22Rv1 (cell line): ENCODE results near the gene CMA1.
A peak's percentile ranks its signal among the peaks of the same experiment; 100 is the strongest.
"Not testable (repeated sequence)": the region's sequence is repeated elsewhere in the genome, so short reads cannot be mapped to it uniquely, and the experiment has no call there.

ENCODE experiments used
- H3K27ac ChIP-seq: fragments of 450-650 bp; 2 replicates; pipeline ENCODE4 v1.5.1; 2017
- ZFX ChIP-seq: fragments of 450-650 bp; IDR thresholded peaks from 2 replicates; pipeline ENCODE4 v1.6.1; 2017; ENCODE audit warnings: antibody characterized with exemption, borderline replicate concordance
- TF ChIP-seq, protein P1 (sequence below): fragments of 450-650 bp; IDR thresholded peaks from 2 replicates; pipeline ENCODE4 v1.5.1; 2017; ENCODE audit warnings: mild to moderate bottlenecking

Gene CMA1

DNA sequence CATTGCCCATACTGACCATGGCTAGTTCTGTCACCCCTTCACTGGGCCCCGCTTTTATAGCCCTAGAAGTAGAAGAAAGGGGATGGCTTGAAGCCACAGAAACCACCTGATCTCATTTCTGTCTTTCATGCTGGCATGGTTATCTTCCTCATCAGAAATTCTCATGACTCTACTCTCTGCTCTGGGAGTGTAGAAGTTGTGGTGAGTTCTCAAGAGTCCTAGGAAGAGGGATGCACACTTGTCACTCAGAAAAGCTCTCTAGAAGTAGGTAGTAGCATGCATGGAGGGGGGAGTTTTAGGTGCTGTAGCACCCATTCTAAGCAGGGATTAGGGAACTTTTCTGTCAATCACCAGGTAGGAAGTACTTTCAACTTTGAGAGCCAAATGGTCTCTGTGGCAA, 6.1 kb upstream of the CMA1 start:
- H3K27ac ChIP-seq = no peak overlapping the region
- TF ChIP-seq, protein P1, sequence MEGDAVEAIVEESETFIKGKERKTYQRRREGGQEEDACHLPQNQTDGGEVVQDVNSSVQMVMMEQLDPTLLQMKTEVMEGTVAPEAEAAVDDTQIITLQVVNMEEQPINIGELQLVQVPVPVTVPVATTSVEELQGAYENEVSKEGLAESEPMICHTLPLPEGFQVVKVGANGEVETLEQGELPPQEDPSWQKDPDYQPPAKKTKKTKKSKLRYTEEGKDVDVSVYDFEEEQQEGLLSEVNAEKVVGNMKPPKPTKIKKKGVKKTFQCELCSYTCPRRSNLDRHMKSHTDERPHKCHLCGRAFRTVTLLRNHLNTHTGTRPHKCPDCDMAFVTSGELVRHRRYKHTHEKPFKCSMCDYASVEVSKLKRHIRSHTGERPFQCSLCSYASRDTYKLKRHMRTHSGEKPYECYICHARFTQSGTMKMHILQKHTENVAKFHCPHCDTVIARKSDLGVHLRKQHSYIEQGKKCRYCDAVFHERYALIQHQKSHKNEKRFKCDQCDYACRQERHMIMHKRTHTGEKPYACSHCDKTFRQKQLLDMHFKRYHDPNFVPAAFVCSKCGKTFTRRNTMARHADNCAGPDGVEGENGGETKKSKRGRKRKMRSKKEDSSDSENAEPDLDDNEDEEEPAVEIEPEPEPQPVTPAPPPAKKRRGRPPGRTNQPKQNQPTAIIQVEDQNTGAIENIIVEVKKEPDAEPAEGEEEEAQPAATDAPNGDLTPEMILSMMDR = no peak
- no peak for TF ChIP-seq ZFX

DNA sequence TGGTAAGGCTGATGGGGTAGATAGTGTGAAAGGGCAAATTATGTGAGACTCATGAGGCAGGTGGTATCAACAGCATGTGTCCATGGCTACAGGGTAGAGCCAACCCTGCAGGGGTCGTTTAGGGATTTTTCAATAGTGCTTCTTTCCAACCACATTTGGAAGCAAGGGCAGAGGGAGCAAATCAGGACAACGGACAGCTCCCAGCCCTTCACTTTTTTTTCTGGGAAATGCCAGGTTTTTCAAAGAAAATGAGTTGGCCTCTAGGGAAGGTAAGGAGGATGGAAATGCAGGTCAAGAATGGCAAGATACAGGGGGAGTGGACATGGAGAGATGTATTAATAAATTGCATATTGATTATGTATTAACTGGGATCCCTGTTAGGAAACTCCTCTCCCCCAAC, 4.9 kb upstream of the CMA1 start:
- no peak for TF ChIP-seq ZFX
- TF ChIP-seq, protein P1 = no peak
- no peak overlapping the region for H3K27ac ChIP-seq

DNA sequence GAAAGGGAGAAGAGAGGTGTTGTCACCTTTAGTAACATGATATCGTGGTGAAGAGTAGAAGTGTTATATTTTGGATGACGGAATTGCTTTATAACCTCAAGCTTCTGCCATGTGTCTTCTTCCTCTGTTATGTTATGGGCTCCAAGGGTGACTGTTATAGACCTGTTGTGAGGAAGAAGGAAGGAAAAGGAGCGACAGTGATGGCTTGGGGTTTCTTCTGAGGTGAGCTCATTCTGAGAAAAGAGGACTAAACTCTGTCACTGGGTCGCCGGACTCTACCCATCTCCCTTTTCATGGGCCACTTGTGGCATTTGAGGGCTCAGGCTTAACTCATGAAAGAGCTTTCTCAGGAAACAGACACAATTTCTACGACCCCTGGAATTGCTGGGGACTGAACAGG, 1.6 kb downstream of the CMA1 start:
- no peak overlapping the region for H3K27ac ChIP-seq
- TF ChIP-seq ZFX = no peak
- TF ChIP-seq, protein P1 = no peak

DNA sequence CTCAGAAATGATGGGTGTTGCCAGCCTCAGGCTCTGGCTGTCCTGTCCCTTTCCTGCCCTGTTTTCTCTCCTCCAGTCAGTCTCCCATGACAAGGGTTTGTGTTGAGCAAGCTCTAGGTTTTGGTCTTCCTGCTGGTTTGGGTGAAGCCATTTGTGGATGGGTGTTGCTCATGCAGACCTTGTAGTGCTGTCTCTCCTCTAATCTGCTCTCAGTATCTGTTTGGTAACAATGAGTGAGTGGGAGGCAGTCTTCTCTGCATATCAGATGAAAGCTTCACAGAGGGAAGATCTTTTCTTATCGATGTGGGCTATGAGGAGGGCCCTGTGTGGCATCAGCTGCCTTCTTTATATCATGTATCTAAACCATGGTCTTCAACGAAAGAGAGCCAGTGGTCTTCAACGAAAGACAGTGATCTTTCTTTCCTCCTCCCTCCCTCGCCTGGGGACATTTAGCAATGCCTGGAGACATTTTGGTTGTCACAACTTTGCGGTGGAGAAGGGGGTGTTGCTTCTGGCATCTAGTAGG, 3.6 kb downstream of the CMA1 start:
- H3K27ac ChIP-seq = no peak overlapping the region

DNA sequence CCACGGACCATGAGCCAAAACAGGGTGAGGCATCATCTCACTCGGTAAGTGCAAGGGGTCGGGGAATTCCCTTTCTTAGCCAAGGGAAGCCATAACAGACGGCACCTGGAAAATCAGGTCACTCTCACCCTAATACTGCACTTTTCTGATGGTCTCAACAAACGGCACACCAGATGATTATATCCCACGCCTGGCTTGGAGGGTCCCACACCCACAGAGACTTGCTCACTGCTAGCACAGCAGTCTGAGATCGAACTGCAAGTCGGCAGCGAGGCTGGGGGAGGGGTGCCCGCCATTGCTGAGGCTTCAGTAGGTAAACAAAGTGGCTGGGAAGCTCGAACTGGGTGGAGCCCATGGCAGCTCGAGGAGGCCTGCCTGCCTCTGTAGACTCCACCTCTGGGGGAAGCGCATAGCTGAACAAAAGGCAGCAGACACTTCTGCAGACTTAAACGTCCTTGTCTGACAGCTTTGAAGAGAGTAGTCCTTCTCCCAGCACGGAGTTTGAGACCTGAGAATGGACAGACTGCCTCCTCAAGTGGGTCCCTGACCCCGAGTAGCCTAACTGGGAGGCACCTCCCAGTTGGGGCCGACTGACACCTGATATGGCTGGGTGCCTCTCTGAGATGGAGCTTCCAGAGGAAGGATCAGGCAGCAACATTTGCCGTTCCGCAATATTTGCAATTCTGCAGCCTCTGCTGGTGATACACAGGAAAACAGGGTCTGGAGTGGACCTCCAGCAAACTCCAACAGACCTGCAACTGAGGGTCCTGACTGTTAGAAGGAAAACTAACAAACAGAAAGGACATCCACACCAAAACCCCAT, 16.3 kb downstream of the CMA1 start:
- H3K27ac ChIP-seq = not testable (repeated sequence)

More for the DNA sequence above, 3.6 kb downstream of the CMA1 start:
- no peak for TF ChIP-seq ZFX
- TF ChIP-seq, protein P1 = no peak

DNA sequence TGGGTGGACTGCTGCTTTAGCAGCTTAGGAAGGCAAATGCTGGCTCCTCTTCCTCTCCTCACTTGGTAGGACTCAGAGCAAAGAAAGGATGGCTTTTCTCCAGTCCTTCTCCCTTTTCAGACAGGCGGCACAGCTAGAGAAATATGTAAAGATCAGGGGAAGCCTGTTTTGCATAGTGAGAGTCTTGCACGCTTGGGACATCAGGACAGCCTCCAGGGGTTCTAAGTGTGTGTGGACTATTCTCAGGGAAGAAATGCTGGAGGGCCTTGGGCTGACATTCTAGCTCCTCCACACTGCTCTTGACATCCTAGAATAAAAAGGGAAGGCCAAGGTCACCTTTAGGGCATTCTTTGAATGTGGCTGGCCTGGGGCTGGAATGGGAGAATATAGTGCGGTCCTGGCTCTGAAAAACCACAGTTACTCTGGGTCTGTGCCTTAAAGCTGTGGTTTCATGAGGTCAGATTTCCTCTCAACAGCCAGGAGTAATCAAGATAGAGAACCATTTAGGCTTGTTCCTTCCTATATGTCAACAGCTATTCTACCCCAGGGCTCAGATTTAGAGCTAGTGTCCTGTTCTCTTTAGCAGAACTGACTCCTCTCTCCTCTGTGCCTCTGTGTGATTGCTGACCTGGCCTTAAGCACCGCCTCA, 24.3 kb downstream of the CMA1 start:
- no peak overlapping the region for H3K27ac ChIP-seq
- TF ChIP-seq, protein P1 = no peak
- no peak for TF ChIP-seq ZFX

DNA sequence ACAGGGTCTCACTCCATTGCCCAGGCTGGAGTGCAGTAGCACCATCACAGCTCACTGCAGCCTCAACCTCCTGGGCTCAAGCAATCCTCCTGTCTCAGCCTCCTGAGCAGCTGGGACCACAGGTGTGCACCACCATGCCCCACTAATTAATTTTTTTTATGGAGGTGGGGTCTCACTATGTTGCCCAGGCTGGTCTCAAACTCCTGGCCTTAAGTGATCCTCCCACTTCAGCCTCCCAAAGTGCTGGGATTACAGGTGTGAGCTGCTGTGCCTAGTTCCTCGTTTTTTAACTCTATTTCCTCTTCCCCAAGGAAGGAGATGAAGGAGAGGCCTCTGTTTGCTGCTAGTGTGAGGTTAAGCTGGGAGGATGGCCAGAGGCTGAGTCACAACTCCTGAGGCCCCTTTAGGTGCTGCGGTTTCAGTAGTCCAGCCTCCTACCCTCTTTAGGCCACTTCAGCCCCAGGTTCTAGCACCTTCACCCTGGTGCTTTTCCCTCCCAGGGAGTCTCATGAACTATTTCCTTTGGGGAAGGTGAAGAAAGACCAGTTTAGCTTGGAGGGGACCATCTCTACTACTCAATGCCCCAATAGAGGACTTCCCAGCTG, 25.3 kb downstream of the CMA1 start:
- H3K27ac ChIP-seq = not testable (repeated sequence)

DNA sequence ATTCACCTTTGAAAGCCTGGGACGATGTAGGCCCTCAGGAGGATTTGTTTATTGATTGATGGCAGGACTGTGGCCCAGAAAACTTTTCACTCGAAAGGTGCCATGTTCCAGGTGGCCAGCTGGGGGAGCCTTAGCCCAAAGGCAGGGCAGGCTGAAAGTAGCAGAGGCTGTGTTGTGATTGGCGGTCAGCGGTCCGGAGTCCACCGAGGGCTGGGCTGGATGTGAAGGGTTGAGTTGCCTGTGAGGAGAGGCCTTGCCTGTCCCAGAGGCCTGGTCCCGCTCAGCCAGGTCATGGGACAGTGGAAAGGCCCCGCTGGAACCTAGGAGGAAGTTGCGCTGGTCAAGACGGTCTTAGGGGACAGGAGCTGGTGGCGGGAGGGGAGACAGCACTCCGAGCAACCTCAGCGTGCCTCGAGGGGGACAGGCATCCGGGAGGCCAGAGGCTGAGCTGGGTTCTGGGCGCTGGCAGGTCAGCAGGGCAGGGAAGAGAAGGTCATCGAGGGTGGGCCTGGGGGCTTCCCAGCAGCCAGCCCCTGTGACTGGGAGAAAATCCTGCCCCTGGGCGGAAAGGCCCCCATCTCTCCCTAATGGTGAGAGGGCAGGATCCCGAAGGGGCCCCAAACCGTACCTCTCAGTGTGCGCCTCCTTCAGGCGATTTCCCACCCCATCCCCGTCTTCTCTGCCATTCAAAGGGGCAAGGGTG, 26.3 kb downstream of the CMA1 start:
- no peak overlapping the region for H3K27ac ChIP-seq
- no peak for TF ChIP-seq ZFX
- TF ChIP-seq, protein P1 = peak; percentile 95

DNA sequence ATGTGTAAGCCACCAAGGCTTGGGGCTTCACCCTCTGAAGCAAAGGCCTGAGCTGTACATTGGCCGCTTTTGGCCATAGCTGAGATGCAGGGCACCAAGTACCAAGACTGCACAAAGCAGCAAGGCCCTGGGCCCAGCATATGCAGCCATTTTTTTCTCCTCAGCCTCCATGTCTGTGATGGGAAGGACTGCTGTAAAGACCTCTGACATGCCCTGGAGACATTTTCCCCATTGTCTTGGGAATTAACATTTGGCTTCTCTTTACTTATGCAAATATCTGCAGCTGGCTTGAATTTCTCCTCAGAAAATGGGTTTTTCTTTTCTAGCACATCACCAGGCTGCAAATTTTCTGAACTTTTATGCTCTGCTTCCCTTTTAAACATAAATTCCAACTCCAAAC, 28.1 kb downstream of the CMA1 start:
- H3K27ac ChIP-seq = not testable (repeated sequence)
